Cardiac fibroblast (primary cell): ENCODE measurements around the gene GPC6.
"Not testable (repeated sequence)": the region's sequence is repeated elsewhere in the genome, so short reads cannot be mapped to it uniquely, and the experiment has no call there.

Source experiments
- DNase-seq, 2 donors: peaks; one replicate each; pipeline versions ENCODE4 v3.0.0 to v3.0.0-alpha.2; 2010; ENCODE audit warnings: low read depth in 2 of 2
- H3K4me3 ChIP-seq, 2 donors: replicated peaks in 1 of 2; 1 replicate in 1 of 2; 2 replicates in 1 of 2; pipeline ENCODE4 v1.5.1; 2011; ENCODE audit warnings: low read depth in 2 of 2, low read length in 2 of 2, mild to moderate bottlenecking in 2 of 2, moderate library complexity in 1 of 2
- CTCF ChIP-seq: IDR thresholded peaks from one replicate; pipeline ENCODE4 v1.5.1; 2011; ENCODE audit warnings: low read depth, mild to moderate bottlenecking, low read length, inconsistent platforms

Gene GPC6

DNA sequence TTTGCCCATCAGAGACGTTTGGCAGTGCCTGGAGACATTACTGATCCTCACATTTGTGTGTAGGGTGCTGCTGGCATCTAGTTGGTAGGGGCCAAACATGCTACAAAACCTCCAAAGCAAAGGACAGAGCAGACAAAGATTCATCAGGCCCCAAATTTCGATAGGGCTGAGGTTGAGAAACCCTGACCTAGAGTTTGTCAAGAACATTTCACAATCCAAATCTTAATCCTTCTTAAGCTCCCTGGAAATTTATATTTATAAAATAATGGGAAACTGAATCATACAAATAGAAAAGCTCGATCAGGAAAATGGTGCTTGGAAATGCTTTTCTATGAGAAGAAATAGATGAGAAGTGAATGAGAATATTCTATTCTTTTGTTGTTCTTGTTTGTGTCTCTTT, 979.3 kb downstream of the GPC6 start:
- no peak for DNase-seq
- TF ChIP-seq CTCF: no peak
- no peak overlapping the region for H3K4me3 ChIP-seq

DNA sequence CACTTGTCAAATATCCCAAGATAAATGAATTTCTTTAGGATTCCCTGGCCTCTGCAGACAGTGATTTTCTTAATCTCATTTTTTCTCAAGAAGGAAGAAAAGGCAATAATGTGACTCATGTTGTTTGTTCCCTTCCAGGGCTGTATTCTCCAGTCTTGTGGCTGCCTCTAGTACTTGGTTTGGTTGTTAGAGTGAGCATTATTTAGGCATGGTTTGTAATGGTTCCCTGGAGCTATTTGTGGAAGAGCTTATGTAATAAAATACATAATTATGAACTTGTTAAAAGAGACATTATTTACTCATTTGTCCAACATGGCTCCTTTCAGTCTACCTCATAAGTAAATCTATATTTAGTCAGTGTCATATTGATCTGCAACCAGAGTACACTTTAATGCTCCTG, 982.5 kb downstream of the GPC6 start:
- DNase-seq: peak; percentile 26 to 57
- TF ChIP-seq CTCF: no peak
- no peak overlapping the region for H3K4me3 ChIP-seq

GRCh38 chr13:94209913-94210312, 983.3 kb downstream of the GPC6 start:
- not testable (repeated sequence) for H3K4me3 ChIP-seq, DNase-seq

DNA sequence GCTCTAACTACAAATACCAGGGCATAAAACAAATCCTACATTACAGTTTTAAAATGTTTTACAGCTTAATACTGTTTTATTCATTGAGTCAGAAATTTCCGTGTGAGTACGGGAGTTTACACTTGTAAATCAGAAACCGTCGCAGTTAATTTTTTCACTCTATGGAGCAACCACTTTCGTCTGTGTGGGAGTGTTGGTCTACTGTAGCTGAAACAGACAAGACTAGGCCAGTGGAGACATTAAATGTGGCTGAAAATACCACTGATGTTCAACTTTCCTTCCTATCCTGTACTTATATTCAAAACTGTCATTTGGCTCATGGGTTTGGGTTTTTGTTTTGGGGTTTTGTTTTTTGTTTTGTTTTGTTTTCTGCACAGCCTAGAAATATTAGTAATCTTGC, 984.2 kb downstream of the GPC6 start:
- no peak overlapping the region for H3K4me3 ChIP-seq
- TF ChIP-seq CTCF: no peak
- DNase-seq: peak in 1 of 2 donors; percentile 48

DNA sequence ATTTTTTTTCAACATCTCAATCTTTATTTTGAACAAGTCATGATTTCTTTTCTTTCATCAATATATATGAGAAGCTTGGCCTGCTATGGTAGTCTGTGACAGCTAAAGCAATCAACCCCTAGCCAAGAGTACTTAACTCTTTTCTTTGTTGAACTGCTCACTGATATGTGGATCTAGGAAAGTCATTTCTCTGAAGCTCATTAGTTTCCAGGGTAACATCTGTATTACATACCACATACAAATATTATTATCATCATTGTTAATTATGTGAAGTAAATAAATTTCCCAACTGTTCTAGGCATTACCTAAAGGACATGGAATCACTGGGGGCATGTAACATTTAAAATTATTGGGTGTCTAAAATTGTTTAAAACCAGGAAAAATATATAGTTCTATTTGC, 985.6 kb downstream of the GPC6 start:
- no peak for TF ChIP-seq CTCF
- DNase-seq: no peak
- H3K4me3 ChIP-seq: no peak overlapping the region

DNA sequence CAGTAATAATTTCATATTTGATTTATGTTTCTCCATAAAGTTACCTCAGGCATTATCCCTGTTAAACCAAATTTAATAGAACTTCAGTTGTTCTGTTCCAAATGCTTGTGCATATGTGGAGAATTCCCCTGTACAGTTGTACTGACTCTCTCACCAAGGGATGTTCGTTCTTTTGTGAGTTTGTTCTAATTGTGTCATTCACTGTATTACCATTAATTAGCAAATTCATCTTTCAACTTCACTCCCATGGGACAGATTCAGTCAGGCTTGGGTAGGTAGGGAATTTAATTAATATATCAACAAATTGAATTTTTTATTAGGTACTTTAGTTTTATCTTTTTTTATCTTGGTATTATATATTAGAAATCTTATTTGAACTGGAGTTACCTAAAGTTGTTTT, 987.5 kb downstream of the GPC6 start:
- H3K4me3 ChIP-seq: no peak overlapping the region
- no peak for DNase-seq
- TF ChIP-seq CTCF: no peak

GRCh38 chr13:94214975-94215374, 988.4 kb downstream of the GPC6 start:
- H3K4me3 ChIP-seq: no peak overlapping the region
- DNase-seq: no peak
- TF ChIP-seq CTCF: no peak

- DNase-seq: no peak
- TF ChIP-seq CTCF: no peak
- H3K4me3 ChIP-seq: no peak overlapping the region
Measured at GRCh38 chr13:94216476-94216875, 989.9 kb downstream of the GPC6 start.
